Aorta (tissue), 5 donors: Measurements from ENCODE around the gene DNAJC12. TPM values are rescaled to one million over a fixed set of nuclear protein-coding genes. Genes with fewer than 3 reads are reported as not detected.

Experiments used
- ATAC-seq: fragments of 200-7000 bp; cut with Tn5 transposase; one replicate; pipeline ENCODE4 v1.9.1; 2022; ENCODE audit warnings: moderate library complexity; ENCODE audit not compliant: low FRiP score
- DNase-seq, 2 donors: peaks; one replicate each; pipeline ENCODE4 v3.0.0-alpha.2; 2020
- H3K27ac ChIP-seq, 2 donors: one replicate each; pipeline ENCODE4 v1.5.1; 2013; ENCODE audit warnings: low read length in 2 of 2, mild to moderate bottlenecking in 2 of 2, moderate library complexity in 2 of 2, control low read depth in 1 of 2, inconsistent platforms in 1 of 2, low read depth in 1 of 2
- H3K27me3 ChIP-seq, 2 donors: one replicate each; pipeline ENCODE4 v1.6.1; 2013; ENCODE audit warnings: control low read depth in 1 of 2, low read length in 1 of 2, mild to moderate bottlenecking in 1 of 2, moderate library complexity in 1 of 2; ENCODE audit not compliant: insufficient read depth in 2 of 2, control insufficient read depth in 1 of 2
- H3K36me3 ChIP-seq, 2 donors: one replicate each; pipeline ENCODE4 v1.6.1; 2013; ENCODE audit warnings: control low read depth in 1 of 2, low read length in 1 of 2, mild to moderate bottlenecking in 1 of 2; ENCODE audit not compliant: insufficient read depth in 2 of 2, control insufficient read depth in 1 of 2
- H3K4me1 ChIP-seq, 2 donors: one replicate each; pipeline ENCODE4 v1.6.1; 2013; ENCODE audit warnings: low read length in 2 of 2, control low read depth in 1 of 2, mild to moderate bottlenecking in 1 of 2, moderate library complexity in 1 of 2; ENCODE audit not compliant: insufficient read depth in 2 of 2, control insufficient read depth in 1 of 2
- H3K4me3 ChIP-seq, 2 donors: one replicate each; pipeline ENCODE4 v1.5.1; 2013; ENCODE audit warnings: low read length in 2 of 2, control low read depth in 1 of 2, mild to moderate bottlenecking in 1 of 2
- H3K9me3 ChIP-seq: one replicate; pipeline ENCODE4 v1.6.1; 2013; ENCODE audit warnings: mild to moderate bottlenecking, low read length; ENCODE audit not compliant: control insufficient read depth
- WGBS, 2 donors: extraction: QIAGEN DNeasy Blood & Tissue Kit; methylation state at CpG; one replicate each; pipeline ENCODE4 v1.1.7; 2013; 5-methylcytosine and 5-hydroxymethylcytosine counted together
- intact Hi-C, 2 donors: fragments of 100-400 bp; cut with DNase I; formaldehyde crosslinking; loops; one replicate each; pipeline versions ENCODE4 v1.14.2 to v1.15.0; 2022
- polyA plus RNA-seq, 2 donors: library from polyadenylated mRNA; stranded (reverse); fragments of 200-250 nt; gene quantifications; one replicate each; pipeline ENCODE4 v1.2.3, GENCODE V29; 2013
- total RNA-seq, 2 donors: library from RNA; stranded (reverse); fragmentation: NEBNext Ultra II Directional; extraction: Animal tissue kit (Norgen Biotek cat#: 25700); gene quantifications; one replicate each; pipeline ENCODE4 v1.2.1, GENCODE V29; 2021
- donor health status: healthy with polysubstance abuse.
- donor health status: Bipolar disorder and iron deficiency.
- donor health status: DM: no; HTN: no; CAD: no.
- donor health status: DM: no; HTN: no; CAD: no.
- donor health status: DM: yes; HTN: yes; CAD: no.

DNAJC12 gene
- total and polyA plus RNA-seq, 4 donors, result 1.7 to 4.4 (median 3.0) TPM

DNA sequence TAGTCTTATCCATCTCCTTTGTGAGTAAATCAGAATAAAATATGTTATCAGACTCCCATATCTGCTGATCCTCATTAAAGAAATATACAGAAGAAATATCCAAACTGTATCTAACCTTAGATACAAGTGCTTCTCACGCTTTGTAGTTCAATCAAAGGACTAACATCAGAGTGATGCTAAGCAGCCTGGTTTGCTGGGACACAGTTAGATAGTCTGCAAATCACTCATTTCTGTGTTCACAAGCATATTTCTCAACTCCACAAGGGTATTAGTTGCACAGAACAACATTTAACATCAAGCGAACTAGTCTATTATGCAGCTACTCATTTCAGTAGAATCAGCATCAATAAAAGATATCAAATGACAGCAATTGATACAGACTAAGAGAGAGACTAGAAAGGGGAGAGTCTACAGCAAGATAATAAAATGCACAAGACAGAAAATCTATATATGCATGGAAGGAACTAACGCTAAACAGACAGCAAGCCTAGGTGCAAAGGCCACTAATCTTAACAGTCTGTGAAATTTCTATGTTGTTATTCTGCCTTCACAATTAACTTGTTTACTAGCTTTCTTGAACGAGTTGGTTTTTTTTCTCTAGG, 30.0 kb downstream of the DNAJC12 start:
- ATAC-seq (no peak), DNase-seq (no peak)
- Histone ChIP-seq H3K27me3 (no peaks in the 10 kb centered on the region), H3K4me1 (no peaks in the 10 kb centered on the region), H3K9me3 (no peaks in the 10 kb centered on the region), H3K4me3 (no peak overlapping the region), H3K36me3 (peaks cover 0 to 3% of the 10 kb centered on the region in 2 donors), H3K27ac (no peak overlapping the region)
- intact Hi-C loops, result no loop called here
- WGBS, 2 donors, result 62 to 64% methylated on average over 4 of the region's 4 CpGs

DNA sequence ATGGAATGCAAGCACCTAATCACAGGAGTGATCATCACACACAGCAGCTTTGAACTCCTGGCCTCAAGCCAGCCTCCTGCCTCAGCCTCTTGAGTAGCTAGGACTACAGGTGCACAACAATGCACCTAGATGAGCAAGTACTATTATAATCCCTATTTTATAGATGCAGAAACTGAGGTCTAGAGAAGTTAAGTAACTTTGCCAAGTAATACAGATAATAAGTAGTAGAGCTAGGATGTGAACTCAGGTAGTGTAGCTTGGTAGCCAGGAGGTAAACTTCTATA, 33.7 kb downstream of the DNAJC12 start:
- peaks cover 0 to 3% of the 10 kb centered on the region in 2 donors for H3K36me3 ChIP-seq
- H3K27me3 ChIP-seq, result no peaks in the 10 kb centered on the region

DNA sequence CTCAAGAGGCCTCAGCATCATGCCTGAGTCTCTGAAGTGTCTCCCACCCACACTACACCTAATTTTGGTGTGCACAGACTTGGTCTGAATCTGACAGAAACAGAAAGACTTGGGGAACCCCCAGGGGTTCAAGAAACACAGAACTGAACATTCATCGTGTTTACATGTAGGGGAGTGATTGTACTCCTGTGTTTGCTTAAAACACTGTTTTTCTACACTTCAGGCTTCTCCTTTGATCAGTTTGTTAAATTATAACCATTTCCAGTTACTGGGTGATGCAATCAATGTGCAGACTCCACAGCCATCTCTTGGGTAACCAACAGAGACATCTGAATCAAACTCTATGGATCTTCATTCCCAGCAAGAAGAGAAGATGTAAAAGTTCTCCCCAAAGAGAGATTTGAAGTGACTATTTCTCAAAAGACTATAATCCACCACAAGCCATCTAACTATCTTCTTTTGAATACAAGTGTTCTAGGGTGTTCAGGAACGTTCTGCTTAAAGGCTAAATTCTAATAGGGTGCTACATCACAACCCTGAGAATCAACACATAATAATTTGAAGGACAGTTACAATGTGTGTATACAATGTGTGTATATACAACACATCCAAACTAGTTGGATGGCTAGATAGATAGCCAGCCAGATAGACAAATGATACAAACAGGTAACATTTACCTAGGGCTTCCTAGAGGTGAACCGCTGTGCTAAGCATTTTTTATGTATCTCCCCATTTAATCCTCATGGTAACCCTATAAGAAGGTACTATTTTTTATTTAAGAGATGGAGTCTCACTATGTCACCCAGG, 34.2 kb downstream of the DNAJC12 start:
- WGBS, 2 donors, result 85 to 87% methylated on average over 3 of the region's 3 CpGs
- Histone ChIP-seq H3K27me3 (no peaks in the 10 kb centered on the region), H3K4me3 (no peak overlapping the region), H3K9me3 (no peaks in the 10 kb centered on the region), H3K27ac (no peak overlapping the region), H3K36me3 (peaks cover 0 to 3% of the 10 kb centered on the region in 2 donors), H3K4me1 (no peaks in the 10 kb centered on the region)
- intact Hi-C loops, result no loop called here
- DNase-seq (no peak), ATAC-seq (no peak)

More for the DNA sequence above, 33.7 kb downstream of the DNAJC12 start:
- H3K9me3 ChIP-seq, result no peaks in the 10 kb centered on the region
- ATAC-seq (no peak), DNase-seq (no peak)
- intact Hi-C loops, result no loop called here
- H3K4me3 ChIP-seq, result no peak overlapping the region
- no peaks in the 10 kb centered on the region for H3K4me1 ChIP-seq
- H3K27ac ChIP-seq, result no peak overlapping the region

DNA sequence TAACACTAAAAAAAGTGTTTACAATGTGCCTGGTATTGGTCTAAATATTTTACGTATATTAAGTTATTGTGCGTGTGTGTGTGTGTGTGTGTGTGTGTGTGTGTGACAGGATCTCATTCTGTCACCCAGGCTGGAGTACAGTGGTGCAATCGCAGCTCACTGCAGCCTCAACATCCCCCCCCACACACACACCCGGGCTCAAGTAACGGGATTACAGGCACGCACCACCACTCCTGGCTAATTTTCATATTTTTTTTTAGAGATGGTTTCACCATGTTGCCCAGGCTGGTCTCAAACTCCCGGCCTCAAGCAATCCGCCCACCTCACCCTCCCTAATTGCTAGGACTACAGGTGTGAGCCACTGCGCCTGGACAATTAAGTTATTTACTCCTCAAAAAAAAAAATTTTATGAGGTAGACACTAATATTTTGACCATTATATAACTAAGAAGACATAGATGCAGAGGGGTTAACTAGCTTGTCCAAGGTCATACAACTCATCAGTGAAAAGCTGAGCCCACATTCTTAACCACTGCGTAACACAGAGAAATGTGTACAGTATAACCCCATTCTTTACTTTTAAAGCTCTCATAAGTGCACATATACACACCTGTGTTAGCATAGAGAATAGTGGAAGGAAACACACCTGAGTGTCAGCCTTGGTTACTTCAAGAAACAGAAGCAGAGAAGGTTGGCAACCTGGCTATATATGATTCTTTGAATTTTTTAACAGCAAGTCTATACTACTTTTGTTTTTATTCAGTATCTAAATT, 35.0 kb downstream of the DNAJC12 start:
- 54 to 62% methylated on average over 10 of the region's 10 CpGs for WGBS, 2 donors
- Histone ChIP-seq H3K36me3 (peaks cover 0 to 3% of the 10 kb centered on the region in 2 donors), H3K4me3 (no peak overlapping the region), H3K9me3 (no peaks in the 10 kb centered on the region), H3K27ac (no peak overlapping the region), H3K27me3 (no peaks in the 10 kb centered on the region), H3K4me1 (no peaks in the 10 kb centered on the region)
- ATAC-seq (no peak), DNase-seq (no peak)
- intact Hi-C loops, result no loop called here

DNA sequence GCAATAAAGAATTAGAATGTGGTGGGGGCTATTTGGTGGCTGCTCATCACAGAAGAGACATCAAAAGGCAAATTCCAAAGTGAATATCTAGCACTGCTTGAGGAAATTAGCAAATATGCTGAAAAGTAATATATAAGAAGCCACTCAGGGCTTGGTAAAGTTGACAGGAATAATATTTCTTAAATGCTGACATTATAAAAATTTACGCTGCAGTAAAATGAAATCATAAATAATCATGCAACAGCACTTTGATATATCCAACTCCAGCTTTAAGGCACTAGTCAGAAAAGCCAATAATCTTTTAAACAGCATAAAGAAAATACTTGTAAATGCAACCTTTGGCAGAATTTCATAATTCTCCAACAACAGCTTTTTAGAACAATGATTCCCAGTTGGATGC, 36.9 kb downstream of the DNAJC12 start:
- Histone ChIP-seq H3K4me1 (no peaks in the 10 kb centered on the region), H3K36me3 (peaks cover 0 to 3% of the 10 kb centered on the region in 2 donors), H3K27me3 (no peaks in the 10 kb centered on the region), H3K27ac (no peak overlapping the region), H3K9me3 (no peaks in the 10 kb centered on the region), H3K4me3 (no peak overlapping the region)
- ATAC-seq (no peak), DNase-seq (no peak)
- intact Hi-C loops, result no loop called here
- WGBS, 2 donors, result 86 to 95% methylated on average over 1 of the region's 1 CpG

DNA sequence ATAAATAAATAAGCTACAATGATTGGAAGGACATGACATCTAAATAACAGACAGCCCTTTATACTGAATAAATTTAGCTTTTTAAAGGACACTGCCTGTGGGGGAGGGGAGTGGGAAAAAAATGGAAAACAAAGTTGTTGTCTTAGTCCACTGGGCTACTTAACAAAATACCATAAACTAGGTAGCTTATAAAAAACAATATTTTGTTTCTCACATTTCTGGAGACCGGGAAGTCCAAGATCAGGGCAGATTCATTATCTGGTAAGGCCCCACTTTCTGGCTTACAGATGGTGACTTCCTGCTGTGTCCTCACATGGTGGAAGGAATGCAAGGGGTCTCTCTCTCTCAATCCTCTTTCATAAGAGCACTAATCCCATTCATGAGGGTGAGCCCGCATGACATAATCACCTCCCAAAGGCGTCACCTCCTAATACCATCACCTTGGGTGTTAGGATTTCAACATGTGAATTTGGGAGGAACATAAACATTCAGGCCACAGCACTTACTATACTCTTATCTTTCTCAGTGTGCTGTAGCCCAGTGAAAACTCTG, 43.0 kb downstream of the DNAJC12 start:
- no peak for DNase-seq
- no peaks in the 10 kb centered on the region for H3K36me3 ChIP-seq
- intact Hi-C loops, result no loop called here
- H3K27ac ChIP-seq, result no peak overlapping the region
- WGBS, 2 donors, result 74 to 78% methylated on average over 3 of the region's 3 CpGs
- H3K4me1 ChIP-seq, result no peaks in the 10 kb centered on the region
- H3K27me3 ChIP-seq, result no peaks in the 10 kb centered on the region
- ATAC-seq, result no peak
- H3K4me3 ChIP-seq, result no peak overlapping the region
- H3K9me3 ChIP-seq, result no peaks in the 10 kb centered on the region

DNA sequence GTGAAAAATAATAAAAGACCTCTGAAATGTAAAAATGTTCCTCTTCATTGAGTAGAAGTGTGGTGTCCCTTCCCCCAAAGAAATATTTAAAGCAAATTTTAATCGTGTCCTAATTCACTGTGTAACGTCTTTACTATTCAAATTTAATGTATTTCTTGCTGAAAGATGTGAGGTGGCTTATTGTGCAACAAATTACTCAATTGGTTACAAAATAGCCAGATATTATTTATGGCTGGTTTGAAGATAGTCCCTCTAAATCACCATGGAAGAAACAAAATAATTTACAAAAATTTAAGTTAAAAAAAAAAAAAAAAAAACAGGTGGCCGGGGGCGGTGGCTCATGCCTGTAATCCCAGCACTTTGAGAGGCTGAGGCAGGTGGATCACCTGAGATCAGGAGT, 43.7 kb downstream of the DNAJC12 start:
- Histone ChIP-seq H3K27me3 (no peaks in the 10 kb centered on the region), H3K27ac (no peak overlapping the region), H3K36me3 (no peaks in the 10 kb centered on the region), H3K4me1 (no peaks in the 10 kb centered on the region), H3K4me3 (no peak overlapping the region), H3K9me3 (no peaks in the 10 kb centered on the region)
- ATAC-seq, result no peak
- intact Hi-C loops, result no loop called here
- 86 to 94% methylated on average over 4 of the region's 4 CpGs for WGBS, 2 donors
- DNase-seq, result no peak

DNA sequence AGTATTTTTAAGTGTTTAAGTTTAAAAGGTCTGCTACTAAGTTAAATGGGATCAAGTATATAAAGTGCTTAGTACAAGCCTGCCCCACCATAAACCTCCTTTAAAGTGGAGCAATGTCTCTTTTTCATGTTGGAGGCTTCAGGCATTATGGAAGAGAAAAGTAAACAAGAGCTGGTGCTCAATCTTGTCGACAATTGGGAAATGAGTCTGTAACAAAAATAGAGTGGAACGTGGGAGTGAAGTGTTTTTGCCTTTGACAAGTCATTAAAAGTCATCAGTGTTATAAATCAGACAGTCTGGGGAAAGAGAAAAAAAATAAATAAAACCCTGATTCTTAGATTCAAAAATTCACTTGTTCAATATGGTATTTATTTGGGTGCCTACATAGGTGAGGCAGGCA, 44.7 kb downstream of the DNAJC12 start:
- H3K4me3 ChIP-seq, result no peak overlapping the region
- no peak overlapping the region for H3K27ac ChIP-seq
- H3K4me1 ChIP-seq, result no peaks in the 10 kb centered on the region
- ATAC-seq (no peak), DNase-seq (no peak)
- WGBS, 2 donors, result 4 to 6% methylated on average over 2 of the region's 2 CpGs
- H3K27me3 ChIP-seq, result no peaks in the 10 kb centered on the region
- intact Hi-C loops, result no loop called here
- H3K9me3 ChIP-seq, result no peaks in the 10 kb centered on the region
- H3K36me3 ChIP-seq, result no peaks in the 10 kb centered on the region
